Measurements from ENCODE around the gene ATP6V0A4. TPM values are rescaled to one million over a fixed set of nuclear protein-coding genes. Genes with fewer than 3 reads are reported as not detected.

The ATP6V0A4 gene
- total RNA-seq, 1 donor from 2014 or later = 0.88 TPM

DNA sequence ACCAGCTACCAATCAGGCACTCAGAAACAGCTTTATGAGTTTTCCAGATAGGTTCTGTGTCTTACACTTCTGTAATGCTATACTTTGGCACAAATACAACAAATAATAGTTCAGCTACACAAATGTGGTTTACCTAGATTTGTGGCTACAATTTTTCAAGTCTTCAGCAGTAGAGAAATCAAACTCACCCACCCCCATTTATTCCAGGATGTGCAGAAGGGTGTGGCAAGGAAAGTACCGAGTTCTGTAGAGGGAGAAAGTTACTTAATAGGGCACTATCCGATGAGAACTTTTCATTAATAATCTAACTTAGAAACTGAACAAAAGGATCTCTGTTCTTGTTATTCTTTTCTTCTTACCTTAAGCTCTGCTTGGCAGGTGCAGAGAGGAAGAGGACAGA lies 30.3 kb upstream of the ATP6V0A4 start:
- no peaks in the 10 kb centered on the region for H3K36me3 ChIP-seq (ENCODE audit: control insufficient read depth, insufficient read depth, low read length)
- no peak overlapping the region for H3K4me3 ChIP-seq (ENCODE audit: low read depth, low read length)
- no peak for TF ChIP-seq CTCF (IDR thresholded peaks at IDR 0.05; ENCODE audit: insufficient read depth, low read length, poor library complexity, severe bottlenecking)
- no peaks in the 10 kb centered on the region for H3K27me3 ChIP-seq (ENCODE audit: control insufficient read depth, insufficient read depth, low read length)
- no peak for DNase-seq (ENCODE audit: low read depth)

DNA sequence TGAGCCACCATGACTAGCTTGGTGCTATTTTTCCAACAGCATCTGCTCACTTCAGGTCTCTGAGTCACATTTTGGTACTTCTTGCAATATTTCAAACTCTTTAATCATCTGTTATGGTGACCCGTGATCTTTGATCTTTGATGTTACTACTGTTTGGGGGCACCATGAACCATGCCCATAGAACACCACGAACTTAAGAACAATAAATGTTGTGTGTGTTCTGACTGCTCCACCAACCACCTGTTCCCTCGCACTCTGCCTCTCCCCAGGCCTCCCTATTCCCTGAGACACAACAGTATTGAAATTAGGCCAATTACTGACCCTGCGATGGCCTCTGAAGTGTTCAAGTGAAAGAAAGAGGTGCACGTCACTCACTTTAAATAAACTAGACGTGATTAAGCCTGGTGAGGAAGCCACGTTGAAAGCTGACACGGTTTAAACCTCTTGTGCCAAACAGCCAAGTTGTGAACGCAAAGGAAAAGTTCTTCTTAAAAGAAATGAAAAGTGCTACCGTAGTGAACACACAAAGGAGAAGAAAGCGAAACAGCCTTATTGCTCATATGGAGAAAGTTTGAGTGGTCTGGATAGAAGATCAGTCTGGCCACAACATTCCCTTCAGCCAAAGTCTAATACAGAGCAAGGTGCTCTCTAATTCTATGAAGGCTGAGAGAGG lies 27.2 kb upstream of the ATP6V0A4 start:
- H3K4me3 ChIP-seq (ENCODE audit: low read depth, low read length) = no peak overlapping the region
- no peak for DNase-seq (ENCODE audit: low read depth)
- H3K27me3 ChIP-seq (ENCODE audit: control insufficient read depth, insufficient read depth, low read length) = no peaks in the 10 kb centered on the region
- no peak for TF ChIP-seq CTCF (IDR thresholded peaks at IDR 0.05; ENCODE audit: insufficient read depth, low read length, poor library complexity, severe bottlenecking)
- H3K36me3 ChIP-seq (ENCODE audit: control insufficient read depth, insufficient read depth, low read length) = no peaks in the 10 kb centered on the region

- no peaks in the 10 kb centered on the region for H3K36me3 ChIP-seq (ENCODE audit: control insufficient read depth, insufficient read depth, low read length)
- H3K4me3 ChIP-seq (ENCODE audit: low read depth, low read length) = no peak overlapping the region
- H3K27me3 ChIP-seq (ENCODE audit: control insufficient read depth, insufficient read depth, low read length) = no peaks in the 10 kb centered on the region
- no peak for TF ChIP-seq CTCF (IDR thresholded peaks at IDR 0.05; ENCODE audit: insufficient read depth, low read length, poor library complexity, severe bottlenecking)
- DNase-seq (ENCODE audit: low read depth) = no peak
Observed at GRCh38 chr7:138822867-138823535, 25.0 kb upstream of the ATP6V0A4 start.

GRCh38 chr7:138821912-138822311 lies 23.9 kb upstream of the ATP6V0A4 start:
- no peak for TF ChIP-seq CTCF (IDR thresholded peaks at IDR 0.05; ENCODE audit: insufficient read depth, low read length, poor library complexity, severe bottlenecking)
- Histone ChIP-seq H3K4me3 (ENCODE audit: low read depth, low read length) (no peak overlapping the region), H3K36me3 (ENCODE audit: control insufficient read depth, insufficient read depth, low read length) (no peaks in the 10 kb centered on the region), H3K27me3 (ENCODE audit: control insufficient read depth, insufficient read depth, low read length) (no peaks in the 10 kb centered on the region)
- no peak for DNase-seq (ENCODE audit: low read depth)

GRCh38 chr7:138819625-138820024 lies 21.6 kb upstream of the ATP6V0A4 start:
- no peak for TF ChIP-seq CTCF (IDR thresholded peaks at IDR 0.05; ENCODE audit: insufficient read depth, low read length, poor library complexity, severe bottlenecking)
- Histone ChIP-seq H3K27me3 (ENCODE audit: control insufficient read depth, insufficient read depth, low read length) (no peaks in the 10 kb centered on the region), H3K4me3 (ENCODE audit: low read depth, low read length) (no peak overlapping the region), H3K36me3 (ENCODE audit: control insufficient read depth, insufficient read depth, low read length) (no peaks in the 10 kb centered on the region)
- DNase-seq (ENCODE audit: low read depth) = no peak

Data from kidney epithelial cell (primary cell).